ENCODE data around the gene PAPPA2. TPM values are rescaled to one million over a fixed set of nuclear protein-coding genes. Genes with fewer than 3 reads are reported as not detected.
A peak's percentile ranks its signal among the peaks of the same experiment; 100 is the strongest.

Gene PAPPA2
- total and polyA plus RNA-seq, 2 donors from 2014 or later: 4.9 to 93.5 TPM

DNA sequence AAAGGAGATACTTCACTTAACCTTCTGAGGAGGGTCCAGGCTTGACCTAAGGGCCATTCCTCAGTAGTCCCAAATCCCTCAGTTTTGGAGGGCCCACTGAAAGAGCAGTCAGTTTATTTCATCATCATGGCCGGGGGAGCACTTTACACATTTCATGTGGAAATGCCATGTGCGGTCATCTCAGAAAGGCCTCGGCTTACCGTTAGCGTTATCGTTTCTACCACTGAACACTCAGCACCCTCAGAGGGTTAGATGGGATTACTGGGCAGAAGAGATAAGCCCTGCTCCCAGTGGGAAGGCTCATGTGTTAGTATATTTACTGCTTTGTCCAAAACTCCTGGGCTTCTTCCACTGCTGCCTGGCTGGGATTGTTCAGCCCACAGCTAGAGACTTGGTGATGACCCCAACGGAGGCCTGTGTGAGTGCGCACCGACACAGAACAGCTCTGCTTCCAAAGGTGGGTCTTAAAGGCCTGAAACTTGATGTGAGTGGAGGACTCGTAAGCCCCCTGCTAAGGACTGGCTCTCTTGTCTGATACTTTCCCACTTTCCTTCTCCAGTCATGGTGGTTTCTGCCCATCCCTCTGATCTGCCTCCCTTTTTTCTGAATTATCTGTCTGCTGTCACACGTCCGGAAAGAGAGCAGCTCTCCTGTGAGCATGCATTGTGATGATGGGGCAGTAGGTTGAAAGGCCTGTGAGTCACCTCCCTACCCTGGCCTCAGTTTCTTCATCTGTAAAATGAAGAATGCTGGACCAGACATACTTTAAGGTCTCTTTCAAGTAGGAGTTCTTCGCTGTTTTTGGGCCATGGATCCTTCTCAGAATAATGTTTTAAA, 417.0 kb downstream of the PAPPA2 start:
- intact Hi-C loops (cut with DNase I): loop anchor here (10.0 kb wide), 1 partner anchor 325 kb away; no protein-coding TSS in a partner anchor
- no peak overlapping the region for H3K27ac ChIP-seq (ENCODE audit: low read depth in 2 of 2, low read length in 2 of 2)
- no peak overlapping the region for H3K9ac ChIP-seq (ENCODE audit: low read length in 3 of 3)
- H3K36me3 ChIP-seq (ENCODE audit: control insufficient read depth in 2 of 3, insufficient read depth in 3 of 3, low read length in 3 of 3): no peaks in the 10 kb centered on the region
- FAIRE-seq: no peak
- no peak overlapping the region for H3K4me3 ChIP-seq (ENCODE audit: low read length in 3 of 3)
- no peaks in the 10 kb centered on the region for H3K27me3 ChIP-seq (ENCODE audit: control insufficient read depth, insufficient read depth, low read length)
- H3K4me1 ChIP-seq (ENCODE audit: control insufficient read depth in 2 of 3, insufficient read depth in 2 of 3, low read depth in 1 of 3, low read length in 3 of 3): no peaks in the 10 kb centered on the region
- DNase-seq: no peak
- H3K9me3 ChIP-seq (ENCODE audit: control insufficient read depth in 2 of 3, insufficient read depth in 1 of 3, low read length in 3 of 3): no peaks in the 10 kb centered on the region
- TF ChIP-seq, protein P1, sequence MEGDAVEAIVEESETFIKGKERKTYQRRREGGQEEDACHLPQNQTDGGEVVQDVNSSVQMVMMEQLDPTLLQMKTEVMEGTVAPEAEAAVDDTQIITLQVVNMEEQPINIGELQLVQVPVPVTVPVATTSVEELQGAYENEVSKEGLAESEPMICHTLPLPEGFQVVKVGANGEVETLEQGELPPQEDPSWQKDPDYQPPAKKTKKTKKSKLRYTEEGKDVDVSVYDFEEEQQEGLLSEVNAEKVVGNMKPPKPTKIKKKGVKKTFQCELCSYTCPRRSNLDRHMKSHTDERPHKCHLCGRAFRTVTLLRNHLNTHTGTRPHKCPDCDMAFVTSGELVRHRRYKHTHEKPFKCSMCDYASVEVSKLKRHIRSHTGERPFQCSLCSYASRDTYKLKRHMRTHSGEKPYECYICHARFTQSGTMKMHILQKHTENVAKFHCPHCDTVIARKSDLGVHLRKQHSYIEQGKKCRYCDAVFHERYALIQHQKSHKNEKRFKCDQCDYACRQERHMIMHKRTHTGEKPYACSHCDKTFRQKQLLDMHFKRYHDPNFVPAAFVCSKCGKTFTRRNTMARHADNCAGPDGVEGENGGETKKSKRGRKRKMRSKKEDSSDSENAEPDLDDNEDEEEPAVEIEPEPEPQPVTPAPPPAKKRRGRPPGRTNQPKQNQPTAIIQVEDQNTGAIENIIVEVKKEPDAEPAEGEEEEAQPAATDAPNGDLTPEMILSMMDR (IDR thresholded peaks at IDR 0.05; ENCODE audit: borderline replicate concordance, extremely low read depth, insufficient read depth): no peak

DNA sequence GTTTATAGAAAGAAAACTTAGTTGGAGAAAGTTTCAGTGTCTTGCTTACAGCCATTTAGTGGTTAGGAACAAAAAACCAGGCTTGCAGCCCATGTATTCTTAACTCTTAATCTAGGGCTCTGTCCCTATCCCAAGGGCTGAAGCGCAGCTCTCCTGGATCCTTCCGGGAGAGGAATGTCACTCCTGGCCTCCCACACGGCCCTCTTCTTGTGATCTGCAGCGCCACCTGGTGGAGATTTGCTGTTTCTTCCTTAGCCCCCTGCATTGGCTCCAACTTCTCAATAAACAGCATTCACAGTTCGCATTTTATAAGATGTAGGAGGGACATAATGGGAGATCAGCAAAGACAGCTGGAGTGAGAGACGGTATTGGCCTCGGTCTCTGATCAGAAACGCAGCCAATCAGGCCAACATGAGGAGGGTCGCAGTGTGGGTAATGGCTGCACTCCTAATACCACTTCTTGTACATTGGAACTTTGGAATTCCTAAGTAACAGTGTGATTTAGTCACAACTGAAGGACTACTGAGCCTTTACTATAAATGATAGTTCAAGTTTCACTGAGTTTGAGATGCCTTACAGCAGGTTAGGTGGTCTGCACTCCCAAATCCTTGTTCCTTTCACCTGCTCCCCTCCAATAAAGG, 418.1 kb downstream of the PAPPA2 start:
- H3K9ac ChIP-seq (ENCODE audit: low read length in 3 of 3): no peak overlapping the region
- intact Hi-C loops (cut with DNase I): no loop called here
- FAIRE-seq (no peak), DNase-seq (peak; percentile 77 to 94 (median 84))
- H3K36me3 ChIP-seq (ENCODE audit: control insufficient read depth in 2 of 3, insufficient read depth in 3 of 3, low read length in 3 of 3): no peaks in the 10 kb centered on the region
- H3K27ac ChIP-seq (ENCODE audit: low read depth in 2 of 2, low read length in 2 of 2): no peak overlapping the region
- H3K9me3 ChIP-seq (ENCODE audit: control insufficient read depth in 2 of 3, insufficient read depth in 1 of 3, low read length in 3 of 3): no peaks in the 10 kb centered on the region
- TF ChIP-seq, protein P1 (IDR thresholded peaks at IDR 0.05; ENCODE audit: borderline replicate concordance, extremely low read depth, insufficient read depth): peak; percentile 78
- no peak overlapping the region for H3K4me3 ChIP-seq (ENCODE audit: low read length in 3 of 3)
- H3K4me1 ChIP-seq (ENCODE audit: control insufficient read depth in 2 of 3, insufficient read depth in 2 of 3, low read depth in 1 of 3, low read length in 3 of 3): no peaks in the 10 kb centered on the region
- no peaks in the 10 kb centered on the region for H3K27me3 ChIP-seq (ENCODE audit: control insufficient read depth, insufficient read depth, low read length)

DNA sequence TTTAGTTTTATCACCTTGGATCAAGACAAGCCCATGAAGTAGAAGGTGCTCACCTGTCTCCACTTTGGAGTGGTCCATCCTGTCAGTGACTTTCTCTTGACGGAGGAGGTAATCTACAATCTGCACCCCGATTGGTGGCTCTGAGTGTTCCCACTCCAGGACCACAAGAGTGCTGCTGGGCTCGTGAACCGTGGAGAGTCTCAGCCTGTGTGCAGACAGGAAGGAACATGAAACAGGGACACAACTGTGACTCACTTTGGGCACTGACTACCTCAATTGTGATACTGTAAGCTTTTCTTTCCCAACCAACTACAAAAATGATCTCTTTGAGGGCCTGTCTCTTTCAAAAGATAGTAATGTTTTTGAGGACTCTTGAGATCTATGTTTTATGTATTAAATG, 421.3 kb downstream of the PAPPA2 start:
- DNase-seq (no peak), FAIRE-seq (no peak)
- H3K27me3 ChIP-seq (ENCODE audit: control insufficient read depth, insufficient read depth, low read length): no peaks in the 10 kb centered on the region
- H3K4me3 ChIP-seq (ENCODE audit: low read length in 3 of 3): no peak overlapping the region
- no peak overlapping the region for H3K27ac ChIP-seq (ENCODE audit: low read depth in 2 of 2, low read length in 2 of 2)
- H3K4me1 ChIP-seq (ENCODE audit: control insufficient read depth in 2 of 3, insufficient read depth in 2 of 3, low read depth in 1 of 3, low read length in 3 of 3): peaks cover 0 to 3% (median 0%) of the 10 kb centered on the region in 3 donors
- no peak overlapping the region for H3K9ac ChIP-seq (ENCODE audit: low read length in 3 of 3)
- TF ChIP-seq, protein P1 (IDR thresholded peaks at IDR 0.05; ENCODE audit: borderline replicate concordance, extremely low read depth, insufficient read depth): no peak
- no peaks in the 10 kb centered on the region for H3K36me3 ChIP-seq (ENCODE audit: control insufficient read depth in 2 of 3, insufficient read depth in 3 of 3, low read length in 3 of 3)
- H3K9me3 ChIP-seq (ENCODE audit: control insufficient read depth in 2 of 3, insufficient read depth in 1 of 3, low read length in 3 of 3): no peaks in the 10 kb centered on the region
- intact Hi-C loops (cut with DNase I): no loop called here

Measured in kidney (tissue), 14 donors.